Stimulated activated memory B cell treated with anti-CD40 and anti-IgM and Interleukin-4, amounts not matched to agents 10 μg/mL and 1 μg/mL and 100 μg/mL, for 72 hours (primary cell): ENCODE results near the gene TRPC4AP.
A peak's percentile ranks its signal among the peaks of the same experiment; 100 is the strongest.

Experiments
- ATAC-seq: fragments of 150-1000 bp; cut with Tn5 transposase; 2 replicates; pipeline ENCODE4 v1.10.0; 2021
- H3K27ac Mint-ChIP-seq: one replicate; pipeline ENCODE4 v1.8.0; 2022; ENCODE audit warnings: mild to moderate bottlenecking, mixed read lengths
- H3K27me3 Mint-ChIP-seq: one replicate; pipeline ENCODE4 v1.8.0; 2022; ENCODE audit warnings: mixed read lengths
- H3K36me3 Mint-ChIP-seq: one replicate; pipeline ENCODE4 v1.8.0; 2022; ENCODE audit warnings: mixed read lengths
- H3K4me1 Mint-ChIP-seq: one replicate; pipeline ENCODE4 v1.8.0; 2022; ENCODE audit warnings: mixed read lengths
- H3K4me3 Mint-ChIP-seq: one replicate; pipeline ENCODE4 v1.8.0; 2022; ENCODE audit warnings: mild to moderate bottlenecking, moderate library complexity, mixed read lengths
- H3K9me3 Mint-ChIP-seq: one replicate; pipeline ENCODE4 v1.8.0; 2022; ENCODE audit warnings: mixed read lengths

TRPC4AP gene

DNA sequence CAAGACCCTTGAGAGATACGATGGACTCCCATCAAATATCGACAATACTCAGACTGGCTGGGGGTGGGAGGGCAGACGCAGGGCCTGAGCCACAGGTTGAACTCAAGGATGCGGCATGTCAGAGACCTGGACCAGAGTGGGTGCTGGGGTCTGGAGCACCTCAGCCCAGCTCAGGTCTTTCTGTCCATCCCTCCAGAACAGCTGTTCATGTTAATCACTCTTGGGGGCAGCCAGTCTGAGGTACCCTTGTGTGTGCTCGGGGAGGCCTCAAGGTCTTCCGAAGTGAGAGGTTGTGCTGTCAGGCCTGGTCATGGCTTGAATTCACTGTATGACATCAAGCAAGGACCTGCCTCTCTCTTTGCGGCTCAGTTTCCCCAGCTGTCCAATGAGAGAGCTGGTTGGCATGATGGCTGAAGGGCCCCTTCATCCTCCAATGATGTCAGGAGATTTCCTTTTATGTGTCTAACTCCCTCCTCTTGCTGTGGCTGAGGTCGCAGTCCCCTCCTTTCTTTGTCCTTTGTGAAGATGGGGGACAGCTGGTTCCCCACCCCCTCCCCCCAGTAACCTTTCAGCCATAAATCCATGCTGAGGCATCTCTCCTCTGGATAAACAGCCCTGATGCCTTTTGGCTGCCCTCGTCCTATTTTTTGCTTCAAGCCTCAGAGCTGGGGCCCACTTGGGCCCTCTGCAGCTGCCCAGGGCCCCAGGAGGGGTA is 121.6 kb downstream of the TRPC4AP start:
- Mint-ChIP-seq H3K36me3 (no peaks in the 10 kb centered on the region), H3K27ac (no peak overlapping the region), H3K9me3 (no peaks in the 10 kb centered on the region), H3K27me3 (no peaks in the 10 kb centered on the region), H3K4me3 (no peak overlapping the region), H3K4me1 (no peaks in the 10 kb centered on the region)
- no peak for ATAC-seq

DNA sequence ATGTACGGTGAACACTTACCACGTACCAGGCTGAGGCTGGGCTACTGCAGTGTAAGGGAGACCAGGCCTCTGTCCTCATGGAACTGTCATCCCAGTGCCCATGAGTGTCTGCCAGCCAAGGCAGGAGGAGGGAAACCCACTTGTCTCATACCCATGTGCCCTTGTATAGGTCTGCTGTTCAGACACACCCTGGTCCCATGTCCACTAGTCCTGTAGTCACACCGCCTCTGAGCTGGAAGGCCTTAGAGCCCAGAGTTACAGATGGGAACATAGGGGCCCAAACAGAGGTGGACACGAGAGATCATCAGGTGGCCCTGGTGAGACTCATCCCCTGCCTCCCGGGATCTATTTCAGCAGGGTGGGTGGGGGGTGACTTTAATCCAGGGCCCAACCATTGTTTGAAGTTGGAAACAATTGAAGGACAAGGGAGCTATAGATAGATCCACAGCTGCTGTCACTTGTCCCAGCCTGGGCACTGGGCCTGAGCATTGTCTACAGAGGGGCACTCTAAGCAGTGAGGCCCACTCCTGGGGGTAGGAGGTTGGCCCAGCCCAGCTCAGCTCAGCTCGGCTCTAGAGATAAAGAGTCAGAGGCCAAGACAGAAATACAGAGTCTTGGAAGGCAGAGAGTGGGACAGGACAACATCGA is 122.3 kb downstream of the TRPC4AP start:
- H3K36me3 Mint-ChIP-seq, result no peaks in the 10 kb centered on the region
- no peak overlapping the region for H3K27ac Mint-ChIP-seq
- no peak overlapping the region for H3K4me3 Mint-ChIP-seq
- H3K27me3 Mint-ChIP-seq, result no peaks in the 10 kb centered on the region
- ATAC-seq, result no peak
- H3K9me3 Mint-ChIP-seq, result no peaks in the 10 kb centered on the region
- no peaks in the 10 kb centered on the region for H3K4me1 Mint-ChIP-seq

DNA sequence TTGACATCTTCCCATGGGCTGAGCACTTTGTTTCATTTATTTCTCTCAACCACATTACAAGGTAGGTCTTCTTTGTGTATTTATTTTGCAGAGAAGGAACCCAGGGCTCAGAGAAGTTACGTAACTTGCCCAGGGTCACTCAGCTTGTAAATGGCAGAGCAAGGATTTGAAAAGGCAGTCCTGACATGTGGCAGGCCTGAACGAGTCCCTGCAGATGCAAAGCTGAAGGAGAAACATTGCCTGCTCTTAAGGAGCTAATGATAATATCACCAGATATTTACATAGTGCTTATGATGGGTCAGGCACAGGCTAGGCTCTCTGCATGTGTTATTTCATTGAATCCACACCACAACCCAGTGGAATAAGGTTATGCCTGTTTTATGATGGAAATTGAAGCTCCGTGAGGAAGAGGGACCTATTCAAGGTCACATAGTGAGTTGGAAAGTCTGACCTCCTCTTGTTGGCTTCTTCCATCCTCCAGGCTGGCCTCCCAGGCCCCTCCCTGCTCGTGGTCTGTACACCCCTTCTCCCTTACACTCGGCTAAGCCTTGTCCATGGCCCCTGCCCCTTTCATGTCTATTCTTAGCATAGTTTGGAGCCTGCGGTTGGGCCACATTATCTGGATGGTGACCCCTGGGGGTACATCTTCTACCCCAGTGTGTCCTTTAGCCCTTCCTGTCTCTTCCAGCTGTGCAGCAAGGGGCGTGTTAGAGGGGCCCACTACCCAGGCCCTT is 124.4 kb downstream of the TRPC4AP start:
- H3K27ac Mint-ChIP-seq, result no peak overlapping the region
- H3K9me3 Mint-ChIP-seq, result no peaks in the 10 kb centered on the region
- H3K4me1 Mint-ChIP-seq, result no peaks in the 10 kb centered on the region
- H3K4me3 Mint-ChIP-seq, result no peak overlapping the region
- no peaks in the 10 kb centered on the region for H3K27me3 Mint-ChIP-seq
- H3K36me3 Mint-ChIP-seq, result no peaks in the 10 kb centered on the region
- no peak for ATAC-seq

DNA sequence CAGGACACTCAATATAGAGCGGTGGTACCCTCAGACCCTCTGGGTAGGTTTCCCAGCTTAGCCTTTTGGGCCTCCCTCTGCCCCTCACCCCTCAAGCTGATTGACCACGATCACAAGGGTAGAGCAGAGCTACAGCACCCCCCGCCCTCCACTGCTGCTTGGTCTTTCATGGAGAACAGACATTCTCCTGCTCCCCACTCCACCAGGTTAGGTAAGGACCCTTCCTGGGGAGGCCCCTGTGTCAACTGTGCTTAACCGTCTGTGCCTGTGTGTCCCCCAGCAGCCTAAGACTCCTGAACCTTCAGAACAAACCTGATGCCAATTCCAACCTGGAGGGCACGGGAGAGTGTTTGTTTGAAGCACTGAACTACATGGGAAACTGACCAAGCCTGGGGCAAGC is 125.2 kb downstream of the TRPC4AP start:
- H3K4me1 Mint-ChIP-seq, result no peaks in the 10 kb centered on the region
- no peaks in the 10 kb centered on the region for H3K27me3 Mint-ChIP-seq
- H3K9me3 Mint-ChIP-seq, result no peaks in the 10 kb centered on the region
- ATAC-seq, result no peak
- H3K27ac Mint-ChIP-seq, result no peak overlapping the region
- H3K36me3 Mint-ChIP-seq, result no peaks in the 10 kb centered on the region
- no peak overlapping the region for H3K4me3 Mint-ChIP-seq

DNA sequence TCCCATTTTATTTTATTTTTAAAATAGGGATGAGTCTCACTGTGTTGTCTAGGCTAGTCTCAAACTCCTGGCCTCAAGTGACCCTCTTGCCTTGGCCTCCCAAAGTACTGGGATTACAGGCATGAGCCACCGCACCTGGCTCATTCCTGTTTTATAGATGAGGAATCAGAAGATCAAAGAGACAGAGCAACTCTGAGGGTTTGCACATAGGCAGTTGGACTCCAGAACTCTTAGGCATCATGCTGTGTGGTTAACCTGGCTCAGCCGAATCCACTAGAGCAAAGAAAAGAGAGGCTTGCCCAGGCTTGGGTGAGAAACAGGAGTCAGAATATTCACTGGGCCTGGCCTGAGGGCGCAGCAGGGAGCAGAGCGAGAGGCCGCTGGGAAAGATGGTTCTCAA is 127.6 kb downstream of the TRPC4AP start:
- Mint-ChIP-seq H3K36me3 (no peaks in the 10 kb centered on the region), H3K4me3 (no peak overlapping the region), H3K27me3 (no peaks in the 10 kb centered on the region), H3K9me3 (no peaks in the 10 kb centered on the region), H3K4me1 (peaks cover 6% of the 10 kb centered on the region), H3K27ac (no peak overlapping the region)
- no peak for ATAC-seq

DNA sequence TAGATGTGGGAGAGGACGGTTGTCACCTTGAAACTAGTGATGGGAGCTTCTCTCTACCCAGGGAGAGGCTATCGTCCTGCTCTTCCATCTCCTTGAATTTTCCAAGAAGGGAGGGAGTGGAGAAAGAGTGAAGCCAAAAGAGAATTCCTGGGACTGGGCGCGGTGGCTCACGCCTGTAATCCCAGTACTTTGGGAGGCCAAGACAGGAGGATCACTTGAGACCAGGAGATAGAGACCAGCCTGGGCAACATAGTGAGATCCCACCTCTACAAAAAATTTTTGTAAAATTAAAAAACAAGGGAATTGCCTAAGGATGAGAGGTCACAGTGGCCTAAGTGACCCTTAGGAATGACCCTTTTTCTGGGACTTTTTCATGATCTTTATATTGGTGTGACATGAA is 128.1 kb downstream of the TRPC4AP start:
- no peaks in the 10 kb centered on the region for H3K27me3 Mint-ChIP-seq
- H3K27ac Mint-ChIP-seq, result no peak overlapping the region
- H3K4me3 Mint-ChIP-seq, result no peak overlapping the region
- H3K4me1 Mint-ChIP-seq, result peaks cover 6% of the 10 kb centered on the region
- no peak for ATAC-seq
- H3K9me3 Mint-ChIP-seq, result no peaks in the 10 kb centered on the region
- H3K36me3 Mint-ChIP-seq, result no peaks in the 10 kb centered on the region

DNA sequence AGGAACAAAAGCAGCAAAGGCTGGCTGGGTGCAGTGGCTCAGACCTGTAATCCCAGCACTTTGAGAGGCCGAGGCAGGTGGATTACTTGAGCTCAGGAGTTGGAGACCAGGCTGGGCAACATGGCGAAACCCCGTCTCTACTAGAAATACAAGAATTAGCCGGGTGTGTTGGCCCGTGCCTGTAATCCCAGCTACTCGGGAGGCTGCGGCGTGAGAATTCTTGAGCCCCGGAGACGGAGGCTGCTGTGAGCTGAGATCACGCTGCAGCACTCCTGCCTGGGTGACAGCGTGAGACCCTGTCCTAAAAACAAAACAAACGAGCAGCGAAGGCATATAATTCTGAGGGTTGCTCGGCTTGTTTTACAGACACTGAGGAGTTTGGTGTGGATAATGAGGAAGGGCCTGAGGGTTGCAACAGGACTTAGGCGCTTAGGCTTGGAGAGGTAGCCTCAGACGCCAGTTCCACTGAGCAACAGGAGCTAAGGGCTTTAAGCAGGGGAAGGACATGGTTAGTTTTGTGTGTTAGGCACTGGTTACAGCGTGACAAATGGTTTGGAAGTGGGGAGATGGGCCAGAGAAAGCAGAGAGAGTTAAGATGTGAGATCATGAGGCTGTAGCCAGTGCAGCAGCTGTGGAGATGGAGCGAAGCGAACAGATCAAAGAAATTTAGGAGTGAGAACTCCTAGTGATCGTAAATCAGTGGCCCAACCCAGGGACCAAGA is 135.7 kb downstream of the TRPC4AP start:
- no peaks in the 10 kb centered on the region for H3K27me3 Mint-ChIP-seq
- no peak for ATAC-seq
- peak overlapping the region; percentile 2 for H3K27ac Mint-ChIP-seq
- peaks cover 27% of the 10 kb centered on the region for H3K4me1 Mint-ChIP-seq
- peaks cover 3% of the 10 kb centered on the region for H3K9me3 Mint-ChIP-seq
- no peaks in the 10 kb centered on the region for H3K36me3 Mint-ChIP-seq
- no peak overlapping the region for H3K4me3 Mint-ChIP-seq

DNA sequence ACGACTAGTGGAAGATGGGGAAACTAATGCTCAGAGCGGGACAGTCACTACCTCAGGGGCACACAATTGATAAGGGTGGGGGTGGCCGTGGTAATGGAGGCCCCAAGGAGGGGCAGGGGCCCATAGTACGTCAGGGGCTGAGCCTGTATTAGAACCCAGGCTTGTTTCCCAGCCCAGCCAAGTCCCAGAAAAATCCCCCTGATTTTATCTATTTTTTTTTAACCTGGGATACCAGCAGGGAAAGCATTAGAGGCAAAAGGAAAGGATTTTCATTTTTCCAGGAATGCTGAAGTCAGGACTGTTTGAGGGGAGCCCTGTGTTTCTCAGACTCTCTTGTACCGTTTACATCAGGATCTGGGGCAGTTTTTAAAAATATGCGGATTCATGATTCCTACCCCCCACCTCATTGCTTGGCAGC is 136.6 kb downstream of the TRPC4AP start:
- ATAC-seq, result no peak
- Mint-ChIP-seq H3K4me3 (peak overlapping the region; percentile 86), H3K4me1 (peaks cover 32% of the 10 kb centered on the region), H3K9me3 (peaks cover 3% of the 10 kb centered on the region), H3K27ac (peak overlapping the region; percentile 90), H3K36me3 (no peaks in the 10 kb centered on the region), H3K27me3 (no peaks in the 10 kb centered on the region)

GRCh38 chr20:34955231-34956040 is 137.2 kb downstream of the TRPC4AP start, which contains the start of the genes GSS and MYH7B:
Gene GSS, minus strand, starts transcription at chr20:34955806. Its CDS starts 3,954 bp downstream, at chr20:34951852.
Gene MYH7B, plus strand, starts transcription at chr20:34955868. Its CDS starts 22,138 bp downstream, at chr20:34978006.
- Mint-ChIP-seq H3K4me3 (peak within 1 kb of the TSS; percentile 86), H3K27me3 (no peaks in the 10 kb centered on the region), H3K27ac (peak within 1 kb of the TSS; percentile 90), H3K36me3 (peaks cover under 1% of the 10 kb centered on the region), H3K4me1 (peaks cover 26% of the 10 kb centered on the region), H3K9me3 (peaks cover 3% of the 10 kb centered on the region)
- peak; percentile 97 for ATAC-seq

DNA sequence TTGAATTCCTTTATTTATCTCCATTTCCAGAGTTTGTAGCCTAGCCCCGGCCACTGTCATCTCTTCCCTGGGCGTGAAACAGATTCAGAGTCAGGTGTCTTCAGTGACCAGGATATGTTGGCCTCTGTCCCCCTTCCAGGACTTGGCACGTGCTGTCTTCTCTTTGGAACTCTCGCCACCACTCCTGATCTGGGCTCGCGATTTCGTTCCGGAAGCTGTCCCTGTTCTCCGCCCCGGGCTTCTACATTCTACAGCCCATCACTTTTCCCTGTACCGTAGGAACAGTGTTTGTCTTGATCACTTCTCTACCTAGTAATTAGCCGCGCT is 137.7 kb downstream of the TRPC4AP start:
- no peak for ATAC-seq
- peaks cover 6% of the 10 kb centered on the region for H3K36me3 Mint-ChIP-seq
- H3K4me1 Mint-ChIP-seq, result peaks cover 26% of the 10 kb centered on the region
- H3K27ac Mint-ChIP-seq, result peak overlapping the region; percentile 90
- peak overlapping the region; percentile 86 for H3K4me3 Mint-ChIP-seq
- H3K9me3 Mint-ChIP-seq, result peaks cover 3% of the 10 kb centered on the region
- H3K27me3 Mint-ChIP-seq, result no peaks in the 10 kb centered on the region

- Mint-ChIP-seq H3K36me3 (peaks cover 15% of the 10 kb centered on the region), H3K4me3 (no peak overlapping the region), H3K27me3 (no peaks in the 10 kb centered on the region), H3K9me3 (peaks cover 3% of the 10 kb centered on the region), H3K4me1 (peaks cover 26% of the 10 kb centered on the region), H3K27ac (no peak overlapping the region)
- ATAC-seq, result no peak
Measured at GRCh38 chr20:34953960-34954359, 138.6 kb downstream of the TRPC4AP start.

DNA sequence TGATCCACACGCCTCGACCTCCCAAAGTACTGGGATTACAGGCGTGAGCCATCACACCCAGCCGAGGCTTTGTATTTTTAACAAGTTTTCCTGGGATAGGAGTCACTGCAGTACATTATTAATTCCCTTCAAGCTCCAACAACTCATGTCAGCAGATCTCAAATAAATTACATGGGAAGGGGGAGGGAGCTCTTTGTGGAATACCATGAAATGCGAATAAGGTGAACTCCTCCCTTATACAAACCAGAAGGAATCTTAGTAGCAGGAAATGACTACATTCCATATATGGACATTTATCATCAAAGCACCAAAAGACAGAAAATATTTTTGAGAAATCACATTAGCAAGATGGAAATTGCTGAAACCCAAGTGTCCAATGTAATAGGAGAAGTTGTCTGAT is 139.9 kb downstream of the TRPC4AP start:
- H3K4me3 Mint-ChIP-seq, result no peak overlapping the region
- no peak for ATAC-seq
- peaks cover 26% of the 10 kb centered on the region for H3K4me1 Mint-ChIP-seq
- peaks cover 15% of the 10 kb centered on the region for H3K36me3 Mint-ChIP-seq
- H3K27ac Mint-ChIP-seq, result no peak overlapping the region
- H3K27me3 Mint-ChIP-seq, result no peaks in the 10 kb centered on the region
- H3K9me3 Mint-ChIP-seq, result peaks cover 3% of the 10 kb centered on the region
